ENCODE measurements around the gene STK32C.
"Not testable (repeated sequence)": the region's sequence is repeated elsewhere in the genome, so short reads cannot be mapped to it uniquely, and the experiment has no call there.

The STK32C gene

DNA sequence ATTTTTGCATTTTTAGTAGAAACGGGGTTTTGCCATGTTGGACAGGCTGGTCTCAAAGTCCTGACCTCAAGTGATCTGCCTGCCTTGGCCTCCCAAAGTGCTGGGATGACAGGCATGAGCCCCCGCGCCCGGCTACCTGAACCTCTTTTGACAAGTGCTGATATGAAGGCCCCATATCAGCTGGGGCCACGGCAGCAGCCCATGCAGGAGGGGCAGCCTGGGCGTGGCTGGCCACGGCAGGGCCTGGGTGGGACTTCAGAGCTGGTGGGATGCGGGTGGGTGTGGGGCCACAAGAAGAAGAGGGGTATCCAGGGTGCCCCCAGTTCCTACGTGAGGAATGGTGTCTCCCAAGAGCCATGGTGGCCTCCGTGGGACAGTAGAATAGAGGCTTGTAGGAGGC lies 31.1 kb upstream of the STK32C start:
- DNase-seq: no peak

DNA sequence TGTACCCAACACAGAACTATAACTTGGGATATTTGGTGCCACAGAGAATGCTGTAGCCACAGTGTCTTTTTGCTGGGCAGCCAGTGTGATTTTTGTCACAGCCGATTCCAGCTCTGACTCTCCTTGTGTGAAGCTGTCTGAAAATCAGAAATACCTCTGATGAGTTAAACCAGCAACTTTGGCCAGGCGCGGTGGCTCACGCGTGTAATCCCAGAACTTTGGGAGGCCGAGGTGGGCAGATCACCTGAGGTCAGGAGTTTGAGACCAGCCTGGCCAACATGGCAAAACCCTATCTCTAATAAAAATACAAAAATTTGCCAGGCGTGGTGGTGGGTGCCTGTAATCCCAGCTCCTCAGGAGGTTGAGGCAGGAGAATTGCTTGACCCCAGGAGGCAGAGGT lies 30.1 kb upstream of the STK32C start:
- DNase-seq: not testable (repeated sequence)

- DNase-seq: peak in 1 of 56 donors; percentile 17
Measured at GRCh38 chr10:132336919-132337407, 29.2 kb upstream of the STK32C start.

GRCh38 chr10:132336064-132336746 lies 28.5 kb upstream of the STK32C start:
- no peak for DNase-seq

GRCh38 chr10:132335189-132336063 lies 27.7 kb upstream of the STK32C start:
- DNase-seq: peak in 16 of 56 donors; percentile 13 to 70 (median 38)

- DNase-seq: no peak
Measured at GRCh38 chr10:132334631-132335188, 27.0 kb upstream of the STK32C start.

- DNase-seq: no peak
Measured at GRCh38 chr10:132333386-132333785, 25.6 kb upstream of the STK32C start.

- peak in 1 of 56 donors; percentile 43 for DNase-seq
Measured at GRCh38 chr10:132332433-132332754, 24.6 kb upstream of the STK32C start.

DNA sequence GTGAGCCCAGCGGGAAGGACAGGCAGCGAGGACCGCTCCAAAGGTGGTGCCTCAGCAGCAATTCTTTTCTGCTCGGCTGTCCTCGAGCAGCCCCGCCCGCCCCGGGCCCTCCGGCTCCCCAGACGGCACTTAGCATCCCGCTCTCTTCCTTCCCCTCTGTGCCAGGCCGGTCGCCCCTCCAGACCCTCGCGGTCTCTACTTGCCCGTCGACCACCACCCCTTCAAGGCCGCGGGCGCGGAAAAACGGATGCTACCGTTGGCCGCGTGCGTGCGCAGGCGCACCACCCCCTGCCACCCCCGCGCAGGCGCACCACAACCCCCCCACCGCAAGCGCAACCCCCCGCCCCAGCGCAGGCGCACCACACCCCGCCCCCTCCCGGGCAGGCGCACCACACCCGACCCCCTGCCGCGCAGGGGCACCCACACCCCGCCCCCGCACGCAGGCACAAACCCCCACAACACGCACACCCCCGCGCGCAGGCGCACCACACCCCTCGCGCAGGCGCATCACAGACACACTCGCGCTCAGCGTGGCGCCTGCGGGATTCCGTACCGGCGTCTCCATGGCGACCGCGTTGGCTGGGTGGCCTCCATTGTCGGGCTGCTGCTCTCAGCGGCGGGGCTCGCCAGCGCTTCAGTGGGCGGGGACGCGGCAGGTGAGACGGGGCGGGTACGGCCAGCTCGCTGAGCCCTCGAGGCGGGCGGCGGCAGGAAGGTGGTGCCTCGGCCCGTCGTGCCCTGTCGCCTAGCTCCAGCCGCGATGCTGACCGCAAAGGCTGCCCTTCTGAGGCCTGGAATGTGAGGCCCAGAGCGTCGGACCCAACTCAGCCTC lies 24.1 kb upstream of the STK32C start, which contains the start of gene LRRC27:
Gene LRRC27, plus strand, starts transcription at position 593 of the 832 bp plus-strand sequence. CDS start 1,332 bp downstream, outside the sequence.
- peak; percentile 75 to 100 (median 95) for DNase-seq

GRCh38 chr10:132330486-132330833 lies 22.7 kb upstream of the STK32C start:
- no peak for DNase-seq

- DNase-seq: no peak
Measured at GRCh38 chr10:132329565-132330485, 22.1 kb upstream of the STK32C start.

- DNase-seq: no peak
Measured at GRCh38 chr10:132328738-132329137, 21.0 kb upstream of the STK32C start.

DNA sequence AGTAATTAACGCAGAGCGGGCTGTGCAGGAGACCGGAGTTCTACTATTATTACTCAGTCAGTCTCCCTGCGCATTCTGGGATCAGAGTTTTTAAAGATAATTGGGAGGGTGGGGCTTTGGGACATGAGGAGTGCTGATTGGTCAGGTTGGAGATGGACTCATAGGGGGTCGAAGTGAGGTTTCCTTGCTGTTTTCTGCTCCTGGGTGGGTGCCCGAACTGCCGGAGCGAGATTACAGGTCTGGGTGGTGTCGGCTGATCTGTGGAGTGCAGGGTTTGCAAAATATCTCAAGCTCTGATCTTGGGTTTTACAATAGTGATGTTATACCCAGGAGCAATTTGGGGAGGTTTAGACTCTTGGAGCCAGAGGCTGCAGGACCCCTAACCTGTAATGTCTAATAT lies 20.4 kb upstream of the STK32C start:
- no peak for DNase-seq

GRCh38 chr10:132326925-132327324 lies 19.2 kb upstream of the STK32C start:
- DNase-seq: no peak

DNA sequence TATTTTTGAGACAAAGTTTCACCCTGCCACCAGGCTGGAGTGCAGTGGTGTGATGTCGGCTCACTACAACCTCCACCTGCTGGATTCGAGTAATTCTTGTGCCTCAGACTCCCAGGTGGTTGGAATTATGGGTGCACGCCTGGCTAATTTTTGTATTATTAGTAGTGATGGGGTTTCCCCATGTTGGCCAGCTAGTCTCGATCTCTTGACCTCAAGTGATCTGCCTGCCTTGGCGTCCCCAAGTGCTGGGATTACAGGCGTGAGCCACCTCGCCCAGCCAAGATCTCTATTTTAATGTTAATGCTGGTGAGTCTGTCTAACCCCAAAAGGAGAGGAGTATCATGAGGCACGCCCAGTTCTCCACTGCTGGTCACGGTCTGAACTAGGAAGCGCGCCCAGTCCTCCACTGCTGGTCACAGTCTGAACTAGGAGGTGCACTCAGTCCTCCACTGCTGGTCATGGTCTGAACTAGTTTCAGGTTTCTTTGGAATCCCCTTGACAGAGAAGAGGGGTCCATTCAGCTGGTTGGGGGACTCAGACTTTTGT lies 18.7 kb upstream of the STK32C start:
- DNase-seq: no peak

GRCh38 chr10:132324186-132324585 lies 16.4 kb upstream of the STK32C start:
- DNase-seq: no peak

- no peak for DNase-seq
Measured at GRCh38 chr10:132322586-132323048, 14.9 kb upstream of the STK32C start.

GRCh38 chr10:132321726-132322125 lies 14.0 kb upstream of the STK32C start:
- DNase-seq: no peak

DNA sequence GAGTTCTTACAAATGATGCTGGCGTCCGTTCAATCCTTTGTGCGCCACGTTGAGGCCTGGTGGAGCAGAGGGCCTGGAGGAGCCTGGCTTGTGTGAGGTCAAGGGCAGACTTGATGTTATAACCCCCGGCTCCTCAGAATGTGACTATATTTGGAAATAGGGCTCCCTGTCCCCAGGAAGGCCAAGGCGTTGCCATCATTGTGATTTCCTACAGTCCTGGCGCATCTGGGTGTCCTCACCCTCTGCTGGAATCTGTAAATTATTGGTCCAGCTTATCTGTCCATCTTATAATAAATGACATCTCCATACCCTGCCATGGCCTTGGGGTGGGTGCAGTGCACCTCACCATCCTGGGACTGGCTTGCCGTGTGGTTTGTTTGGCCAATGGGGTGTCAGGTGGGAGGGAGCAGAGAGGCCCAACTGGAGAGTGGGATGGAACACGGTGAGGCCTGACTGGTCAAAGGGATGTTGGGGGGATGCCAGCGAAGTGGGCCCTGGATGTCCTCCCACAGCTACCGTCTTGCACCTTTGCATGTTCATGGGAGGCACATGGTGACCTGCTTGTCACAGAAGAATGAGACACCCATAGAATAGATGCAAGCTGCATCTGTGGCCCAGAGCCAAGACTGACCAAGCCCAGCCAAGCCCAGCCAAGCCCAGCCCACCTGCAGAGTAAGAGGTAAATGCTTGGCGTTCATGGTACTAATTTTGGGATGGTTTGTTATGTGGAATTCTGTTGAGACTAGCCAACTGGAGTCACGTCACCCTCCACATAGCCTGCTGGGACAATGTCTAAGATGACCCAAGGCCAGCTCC lies 13.1 kb upstream of the STK32C start:
- DNase-seq: no peak

All from amygdala (tissue), 56 donors.